NCI-H524 treated with DMSO at 0.1 percent for 48 hours (cell line): ENCODE measurements around the gene PPP1R14C.

ENCODE experiments used
- DNase-seq: peaks from one replicate; lab custom pipeline; 2025; lab: John Stamatoyannopoulos, UW

PPP1R14C gene

DNA sequence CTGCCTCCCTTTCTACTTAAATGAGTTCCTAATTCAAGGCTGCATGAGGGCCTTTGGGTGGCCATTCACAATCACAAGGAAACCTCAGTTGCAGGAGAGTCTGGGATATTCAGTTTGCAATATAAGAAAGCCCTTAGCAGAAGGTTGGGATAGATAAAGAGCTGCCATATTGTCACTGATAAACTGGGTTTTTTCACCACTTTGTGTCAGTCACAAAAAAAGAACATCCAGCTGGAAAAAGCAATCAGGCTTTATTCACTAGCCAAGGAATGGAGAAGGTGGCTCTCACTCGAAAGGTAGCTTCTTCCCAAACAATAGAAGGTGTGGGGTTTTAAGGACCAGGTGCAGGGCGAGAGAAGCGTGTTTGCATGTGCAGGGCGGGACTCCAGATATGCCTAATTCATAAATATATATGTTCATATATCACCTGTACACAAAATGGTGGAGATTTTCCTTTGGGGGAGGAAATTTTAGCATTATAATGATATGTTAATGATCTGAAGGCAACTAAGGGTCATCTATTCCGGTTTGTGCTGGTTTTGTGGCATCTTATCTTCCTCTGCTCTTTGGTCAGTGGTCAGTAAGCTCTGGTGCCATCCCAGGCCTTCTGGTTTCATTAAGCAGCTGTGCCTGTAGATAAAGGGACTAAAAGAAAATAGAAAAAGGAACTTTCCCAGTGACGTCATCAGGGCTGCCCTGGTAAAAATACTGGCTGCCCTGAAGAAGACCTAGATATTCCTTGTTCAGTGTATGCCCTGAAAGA is 128.8 kb downstream of the PPP1R14C start:
- no peak for DNase-seq

DNA sequence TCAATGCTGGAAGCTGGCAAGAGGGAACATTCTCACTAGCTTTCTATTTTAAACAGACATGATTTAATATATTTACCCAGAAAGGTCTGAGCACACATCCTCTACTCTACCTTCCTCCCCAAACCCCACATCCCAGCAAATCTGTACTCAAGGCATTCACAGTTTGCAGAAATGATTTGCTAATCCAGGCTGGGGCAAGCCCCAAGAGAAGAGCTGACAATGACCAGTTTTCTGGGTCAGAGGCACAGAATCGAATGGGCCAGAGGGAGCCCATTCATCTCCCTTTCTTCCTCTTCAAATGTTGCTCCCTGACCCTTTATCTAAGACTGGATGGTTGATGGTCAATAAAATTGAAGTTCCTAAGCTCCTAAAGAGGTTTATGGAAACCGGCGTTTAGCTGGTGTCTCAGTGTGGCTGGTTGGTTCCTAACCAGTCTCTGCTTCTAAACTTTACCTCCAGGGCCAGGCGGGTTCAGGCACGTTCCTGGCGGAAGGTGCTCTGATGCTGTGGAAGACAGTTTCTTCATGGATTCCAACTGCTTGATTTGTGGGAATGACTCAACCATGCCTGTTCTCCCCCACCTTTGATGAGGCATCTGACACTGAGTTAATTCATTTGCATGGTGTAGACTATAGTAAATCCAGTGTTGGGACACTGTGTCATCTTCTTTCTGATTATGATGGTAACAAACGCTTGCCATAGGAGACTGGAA is 129.6 kb downstream of the PPP1R14C start:
- no peak for DNase-seq

DNA sequence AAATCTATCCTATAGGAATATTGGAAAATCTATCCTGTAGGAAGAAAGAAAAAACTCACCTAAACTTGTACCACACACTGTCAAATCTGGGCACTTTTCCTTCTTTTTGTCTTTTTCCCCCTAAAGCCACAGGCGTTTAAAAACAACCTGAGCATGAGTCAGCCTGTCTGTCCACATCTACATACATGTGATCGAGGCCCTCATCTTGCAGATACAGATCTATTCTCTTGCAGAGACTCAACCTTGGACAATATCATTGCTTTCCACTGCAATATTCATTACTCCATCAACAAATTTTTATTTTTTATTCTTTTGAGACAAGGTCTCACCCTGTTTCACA is 130.1 kb downstream of the PPP1R14C start:
- DNase-seq: no peak

DNA sequence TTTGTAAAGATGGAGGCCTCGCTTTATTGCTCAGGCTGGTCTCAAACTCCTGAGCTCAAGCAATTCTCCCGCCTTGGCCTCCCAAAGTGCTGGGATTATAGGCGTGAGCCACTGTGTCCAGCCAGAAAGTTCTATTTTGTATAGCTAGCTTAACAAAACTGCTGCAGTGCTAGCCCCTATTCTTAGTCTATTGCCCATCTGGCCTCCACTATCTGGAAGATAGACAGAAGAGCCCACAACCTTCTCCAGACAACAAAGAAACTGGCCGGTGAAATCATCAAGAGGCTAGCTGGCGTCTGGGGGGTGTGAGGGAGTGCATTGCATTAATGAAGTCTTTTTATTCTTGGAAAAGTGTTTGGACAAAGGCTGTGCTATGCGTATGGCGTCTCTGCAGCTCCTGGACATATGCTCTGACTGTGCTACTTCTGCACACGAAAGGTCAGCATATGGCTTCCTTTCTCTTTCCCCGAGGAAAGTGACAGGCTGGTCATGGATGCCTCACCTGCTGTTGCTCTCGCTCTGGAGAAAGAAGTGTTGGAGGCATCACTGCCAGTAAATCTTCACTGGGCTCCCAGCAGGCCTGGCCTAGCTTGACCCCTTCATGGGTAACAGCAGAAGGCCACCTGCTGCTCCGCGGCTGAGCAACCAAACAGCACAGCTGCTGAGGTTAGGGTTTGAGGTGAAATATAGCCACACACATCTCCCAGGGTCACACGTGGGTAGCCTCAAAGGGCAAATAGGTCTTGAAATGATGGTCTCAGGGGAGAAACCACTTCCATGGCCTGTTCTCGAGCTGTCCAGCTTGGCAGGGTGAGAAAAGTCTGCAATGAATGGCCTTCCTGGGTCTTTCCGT is 130.8 kb downstream of the PPP1R14C start:
- peak; percentile 23 for DNase-seq

DNA sequence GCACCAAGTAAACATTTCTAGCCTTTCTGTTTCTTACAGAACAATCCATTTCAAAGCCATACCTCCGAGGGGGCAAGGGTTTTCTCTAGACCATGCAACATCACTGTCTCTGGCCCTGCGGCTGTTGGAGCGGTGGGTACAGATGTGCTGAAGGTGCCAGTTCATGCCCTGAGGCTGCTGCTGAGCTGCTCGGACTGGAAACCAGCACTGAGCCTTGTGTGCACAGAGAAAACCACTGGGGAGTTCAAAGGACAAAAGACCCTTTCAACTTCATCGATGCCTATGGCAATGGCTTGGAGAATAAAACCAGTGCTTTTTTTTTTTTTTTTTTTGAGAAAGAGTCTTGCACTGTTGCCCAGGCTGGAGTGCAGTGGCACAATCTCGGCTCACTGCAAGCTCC is 132.6 kb downstream of the PPP1R14C start:
- no peak for DNase-seq

DNA sequence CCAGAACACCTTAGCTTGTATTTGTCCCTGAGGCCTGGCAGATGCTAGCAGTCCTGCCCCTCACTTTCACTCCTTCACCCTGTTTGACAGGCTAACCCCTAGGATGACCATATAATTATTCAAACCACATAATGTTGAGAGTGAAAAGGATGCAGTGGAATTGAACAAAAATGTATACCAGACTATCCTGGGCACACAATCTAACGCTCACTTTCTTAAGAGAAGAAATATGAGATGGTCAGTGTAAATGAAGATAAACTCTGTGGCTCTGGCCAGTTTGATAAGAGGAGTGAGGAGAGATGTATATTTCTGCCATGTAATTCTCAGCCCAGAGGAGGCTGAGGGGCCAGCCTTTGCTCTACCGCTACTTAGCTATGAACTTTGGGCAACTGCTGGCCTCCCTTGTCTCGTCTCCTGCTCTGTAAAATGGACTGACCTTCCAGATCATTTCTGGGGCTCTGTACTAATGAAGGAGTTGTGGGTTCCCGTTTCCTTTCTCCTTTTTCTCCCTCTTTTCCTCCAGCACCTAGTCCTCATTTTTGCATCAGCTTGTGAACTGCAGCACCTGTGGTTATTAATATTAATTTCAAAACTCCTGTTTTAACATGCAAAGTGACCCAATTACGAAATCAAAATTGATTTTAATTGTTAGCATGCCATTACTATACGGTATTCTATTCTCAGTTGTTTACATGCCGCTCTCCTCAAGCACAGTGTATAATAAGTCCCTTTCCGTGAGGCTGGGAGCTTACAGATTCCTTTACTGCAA is 133.5 kb downstream of the PPP1R14C start:
- DNase-seq: no peak

DNA sequence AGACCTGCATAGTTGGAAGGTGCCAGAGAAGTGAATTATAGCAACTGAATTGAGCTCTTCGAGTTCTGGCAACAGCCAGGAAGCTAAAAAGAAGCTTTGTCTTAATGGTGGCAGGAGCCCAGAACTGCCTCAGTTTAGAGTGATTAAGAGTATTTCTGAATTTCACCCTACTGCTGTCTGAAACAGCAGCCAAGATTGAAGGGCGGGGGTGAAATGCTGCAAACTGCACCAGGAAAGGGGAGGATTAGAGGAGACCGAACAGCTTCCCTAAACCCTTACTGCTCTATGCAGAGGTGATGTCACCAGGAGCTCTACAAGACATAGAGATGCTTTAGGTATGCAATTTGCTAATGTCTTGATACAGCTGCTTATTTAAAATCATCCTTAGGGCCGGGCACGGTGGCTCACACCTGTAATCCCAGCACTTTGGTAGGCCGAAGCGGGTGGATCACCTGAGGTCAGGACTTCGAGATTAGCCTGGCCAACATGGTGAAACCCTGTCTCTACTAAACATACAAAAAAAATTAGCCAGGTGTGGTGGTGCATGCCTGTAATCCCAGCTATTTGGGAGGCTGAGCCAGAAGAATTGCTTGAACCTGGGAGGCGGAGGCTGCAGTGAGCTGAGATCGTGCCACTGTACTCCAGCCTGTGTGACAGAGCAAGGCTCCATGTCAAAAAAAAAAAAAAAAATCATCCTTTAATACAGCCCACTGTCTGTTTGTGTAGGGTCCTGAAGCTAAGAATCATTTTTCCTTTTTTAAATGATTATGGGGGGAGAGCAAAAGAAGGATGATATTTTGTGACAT is 134.3 kb downstream of the PPP1R14C start:
- no peak for DNase-seq

DNA sequence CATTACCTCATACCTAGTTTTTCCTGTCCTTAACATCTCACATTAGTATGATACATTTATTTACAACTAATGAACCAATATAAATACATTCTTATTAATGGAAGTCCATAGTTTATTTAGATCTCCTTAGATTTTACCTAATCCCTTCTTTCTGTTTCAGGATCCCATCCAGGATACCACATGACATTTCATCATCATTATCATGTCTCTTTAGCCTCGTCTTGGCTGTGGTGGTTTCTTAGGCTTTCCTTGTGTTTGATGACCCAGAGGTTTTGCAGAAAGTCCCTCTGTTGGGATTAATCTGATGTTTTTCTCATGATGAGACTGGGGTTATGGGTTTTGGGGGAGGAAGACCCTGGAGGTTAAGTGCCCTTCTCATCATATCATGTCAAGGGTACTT is 136.7 kb downstream of the PPP1R14C start:
- DNase-seq: no peak

DNA sequence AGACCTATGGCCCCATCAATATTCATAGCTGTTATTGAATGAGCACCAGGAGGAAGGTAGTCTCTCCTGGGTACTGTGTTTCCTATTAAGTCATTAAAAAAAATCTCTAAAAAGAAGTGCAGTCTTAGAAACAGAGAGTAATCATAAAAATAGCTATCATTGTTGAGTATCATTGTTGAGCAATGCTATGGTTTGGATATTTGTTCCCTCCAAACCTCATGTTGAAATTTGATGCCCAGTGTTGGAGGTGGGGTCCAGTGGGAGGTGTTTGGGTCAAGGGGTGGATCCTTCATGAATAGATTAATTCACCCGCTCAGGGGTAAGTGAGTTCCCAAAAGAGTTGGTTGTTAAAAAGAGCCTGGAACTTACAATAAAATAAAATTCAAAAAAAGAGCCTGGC is 137.9 kb downstream of the PPP1R14C start:
- DNase-seq: no peak

DNA sequence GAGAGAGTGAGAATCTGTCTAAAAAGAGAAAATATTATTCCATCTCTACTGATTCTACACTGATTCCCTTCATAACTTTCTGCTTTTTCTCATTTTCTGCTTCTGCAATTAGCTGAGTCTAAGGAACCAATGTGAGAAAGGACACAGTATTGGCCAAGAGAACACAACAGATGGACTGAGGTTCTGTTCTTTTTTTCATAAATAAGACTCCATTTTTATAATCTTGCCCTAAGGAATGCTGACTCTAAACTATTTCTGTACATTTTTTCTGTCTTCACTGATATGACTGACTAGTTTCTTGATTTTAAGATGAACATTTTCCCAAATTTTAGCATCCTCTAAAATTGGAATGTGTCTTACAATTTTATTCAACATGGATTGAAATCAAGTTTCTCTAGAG is 138.9 kb downstream of the PPP1R14C start:
- no peak for DNase-seq

DNA sequence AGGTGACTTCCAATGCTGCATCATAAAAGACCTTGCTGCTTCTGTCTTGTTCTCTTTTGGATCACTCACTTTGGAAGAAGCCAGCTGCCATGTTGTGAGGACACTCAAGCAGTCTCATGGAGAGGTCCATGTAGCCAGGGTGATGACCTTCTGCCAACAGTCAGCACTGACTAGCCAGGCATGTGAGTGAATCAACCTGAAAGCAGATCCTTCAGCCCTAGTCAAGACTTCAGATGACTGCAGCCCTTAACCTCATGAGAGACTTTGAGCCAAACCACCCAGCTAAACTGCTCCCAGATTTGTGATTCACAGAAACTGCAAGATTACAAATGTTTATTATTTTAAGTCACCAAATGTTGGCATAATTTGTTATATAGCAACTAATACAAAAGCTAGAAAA is 140.0 kb downstream of the PPP1R14C start:
- DNase-seq: no peak

DNA sequence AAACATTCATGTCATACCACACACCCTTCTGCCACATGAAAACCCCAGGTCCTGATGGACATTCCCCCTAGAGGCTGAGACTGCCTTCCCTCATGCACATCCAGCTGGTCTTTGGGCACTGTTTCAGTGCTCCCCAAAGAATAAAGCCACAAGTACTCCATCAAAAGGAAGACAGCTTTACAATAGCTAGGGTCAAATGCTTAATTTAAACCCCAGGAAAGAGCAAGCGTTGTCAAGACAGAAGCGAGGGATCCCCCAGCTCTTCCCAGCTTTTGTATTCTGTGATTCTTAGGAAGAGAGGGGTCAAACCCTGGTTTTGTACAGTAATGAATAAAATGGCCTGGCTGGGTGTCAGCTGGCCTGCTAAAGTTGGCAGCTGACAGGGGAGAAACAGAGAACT is 143.6 kb downstream of the PPP1R14C start:
- DNase-seq: no peak

DNA sequence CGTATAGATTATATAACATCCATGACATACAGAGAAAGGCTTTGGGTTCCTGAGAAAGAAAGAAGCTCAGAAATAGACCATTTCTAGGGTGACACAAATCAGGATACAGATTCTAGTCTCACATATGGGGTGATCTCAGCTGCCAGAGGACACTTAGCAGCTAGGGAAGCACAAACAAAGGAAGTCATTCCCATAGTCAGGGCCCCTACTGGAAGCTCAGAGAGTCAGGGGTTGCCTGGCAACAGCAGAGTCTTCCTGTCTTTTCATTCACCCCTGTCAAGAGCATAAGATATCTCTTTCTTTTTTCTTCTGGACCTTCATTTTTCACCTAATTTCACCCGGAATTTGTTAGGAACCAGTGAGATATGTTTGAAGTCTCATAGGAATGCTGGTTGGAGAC is 144.1 kb downstream of the PPP1R14C start:
- no peak for DNase-seq

DNA sequence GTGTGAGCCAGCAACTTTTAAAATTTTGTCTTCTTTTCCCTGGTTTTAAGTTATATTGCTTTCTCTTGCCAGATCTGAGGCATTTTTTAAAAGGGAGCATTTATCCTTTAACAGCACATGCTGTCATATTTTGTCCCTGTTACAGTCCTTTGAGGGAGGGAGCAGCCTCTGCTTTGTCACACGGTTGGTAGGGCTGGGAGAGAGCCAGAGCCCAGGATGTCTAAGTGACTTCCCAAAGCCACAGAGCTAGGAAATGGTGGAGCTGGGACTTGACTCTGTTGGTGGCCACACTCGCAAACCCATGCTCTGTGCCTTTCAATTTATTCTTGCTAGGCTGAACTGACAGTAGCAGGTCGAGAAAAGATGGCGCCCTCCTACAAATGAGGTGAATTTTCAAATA is 145.6 kb downstream of the PPP1R14C start:
- DNase-seq: no peak

DNA sequence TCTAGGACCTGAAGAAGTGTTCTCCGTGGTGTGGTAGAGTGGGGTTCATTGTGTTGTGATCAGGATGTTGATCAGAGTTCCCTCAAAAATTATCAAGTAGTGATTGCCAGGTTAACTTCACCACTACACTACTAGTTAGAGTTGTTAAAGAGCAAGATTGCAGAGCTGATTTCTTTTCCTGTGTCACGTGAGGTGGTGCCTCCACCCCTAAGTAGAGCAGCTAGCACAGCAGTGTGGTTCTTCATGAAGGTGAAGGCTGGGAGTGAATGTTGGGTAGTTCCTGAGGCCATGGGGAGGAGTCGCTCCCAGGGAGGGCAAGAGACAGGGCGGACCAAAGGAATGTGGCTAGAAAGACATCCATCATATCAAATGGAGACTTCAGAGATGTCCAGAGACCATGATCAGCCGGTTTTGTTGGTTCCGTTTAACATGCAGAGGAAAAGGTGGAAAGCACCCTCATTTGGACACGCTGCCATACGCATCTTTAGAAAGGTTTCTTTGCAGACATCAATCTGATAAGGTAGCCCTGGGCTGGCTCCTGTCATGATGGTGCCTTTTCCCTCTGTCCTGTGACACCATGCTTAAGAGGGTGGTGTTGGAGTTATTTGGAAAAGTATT is 146.7 kb downstream of the PPP1R14C start:
- no peak for DNase-seq

DNA sequence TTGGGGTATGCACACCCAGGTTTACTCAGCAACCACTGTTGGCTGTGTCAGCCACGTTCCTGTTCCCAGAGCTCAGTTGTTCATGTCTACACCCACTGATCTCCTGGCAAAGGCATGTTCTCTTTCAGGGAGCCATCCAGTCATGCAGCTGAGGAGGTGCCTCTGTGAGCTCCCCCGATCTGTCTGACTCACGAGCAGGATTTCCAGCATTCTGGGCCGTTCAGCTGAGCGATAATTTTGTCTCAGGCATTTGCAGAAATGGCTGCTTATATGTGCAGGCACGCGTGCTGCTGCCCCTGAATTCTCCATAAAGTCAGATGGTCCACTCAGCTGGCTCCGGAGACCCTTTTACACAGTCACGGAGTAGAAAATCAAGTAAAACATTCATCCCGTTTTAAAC is 147.6 kb downstream of the PPP1R14C start:
- no peak for DNase-seq

DNA sequence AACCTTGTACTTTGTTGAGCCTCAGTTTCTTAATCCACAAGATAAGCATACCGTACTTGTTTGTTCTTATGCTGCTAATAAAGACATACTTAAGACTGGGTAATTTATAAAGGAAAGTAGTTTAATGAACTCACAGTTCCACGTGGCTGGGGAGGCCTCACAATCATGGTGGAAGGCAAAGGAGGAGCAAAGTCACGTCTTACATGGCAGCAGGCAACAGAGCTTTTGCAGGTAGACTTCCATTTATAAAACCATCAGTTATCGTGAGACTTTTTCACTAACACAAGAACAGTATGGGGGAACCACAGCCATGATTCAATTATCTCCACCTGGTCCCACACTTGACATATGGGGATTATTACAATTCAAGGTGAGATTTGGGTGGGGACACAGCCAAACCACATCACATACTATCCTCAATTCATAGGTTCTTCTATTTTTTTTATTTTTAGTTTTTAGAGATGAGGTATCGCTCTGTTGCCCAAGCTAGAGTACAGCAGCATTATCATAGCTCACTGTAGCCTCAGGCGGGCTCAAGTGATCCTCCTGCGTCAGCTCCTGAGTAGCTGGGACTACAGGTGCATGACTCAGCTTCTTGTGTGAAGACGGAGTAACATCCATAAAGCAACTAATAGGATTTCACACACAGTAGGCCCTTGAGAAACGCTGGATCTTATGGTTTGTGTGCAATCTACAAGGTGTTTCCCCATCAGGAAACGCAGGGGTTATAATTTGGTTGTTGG is 149.3 kb downstream of the PPP1R14C start:
- no peak for DNase-seq

DNA sequence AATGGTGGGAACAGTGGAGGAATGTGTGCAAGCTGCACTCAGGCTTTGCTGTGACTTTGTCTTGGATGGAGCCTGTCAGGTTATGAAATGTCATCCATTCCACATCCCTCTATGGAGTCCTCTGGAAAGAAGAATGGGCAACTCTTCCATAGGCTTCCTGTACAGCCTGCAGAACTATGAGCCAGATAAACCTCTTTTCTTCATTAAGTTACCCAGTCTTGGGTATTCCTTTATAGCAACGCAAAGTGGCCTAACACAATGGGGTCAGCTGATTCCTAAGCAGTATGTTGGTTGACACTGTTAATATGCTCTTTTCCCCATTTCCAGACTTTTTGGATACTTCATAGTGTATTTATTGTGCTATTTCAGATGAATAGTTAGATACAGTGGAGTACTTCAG is 150.2 kb downstream of the PPP1R14C start:
- DNase-seq: no peak

DNA sequence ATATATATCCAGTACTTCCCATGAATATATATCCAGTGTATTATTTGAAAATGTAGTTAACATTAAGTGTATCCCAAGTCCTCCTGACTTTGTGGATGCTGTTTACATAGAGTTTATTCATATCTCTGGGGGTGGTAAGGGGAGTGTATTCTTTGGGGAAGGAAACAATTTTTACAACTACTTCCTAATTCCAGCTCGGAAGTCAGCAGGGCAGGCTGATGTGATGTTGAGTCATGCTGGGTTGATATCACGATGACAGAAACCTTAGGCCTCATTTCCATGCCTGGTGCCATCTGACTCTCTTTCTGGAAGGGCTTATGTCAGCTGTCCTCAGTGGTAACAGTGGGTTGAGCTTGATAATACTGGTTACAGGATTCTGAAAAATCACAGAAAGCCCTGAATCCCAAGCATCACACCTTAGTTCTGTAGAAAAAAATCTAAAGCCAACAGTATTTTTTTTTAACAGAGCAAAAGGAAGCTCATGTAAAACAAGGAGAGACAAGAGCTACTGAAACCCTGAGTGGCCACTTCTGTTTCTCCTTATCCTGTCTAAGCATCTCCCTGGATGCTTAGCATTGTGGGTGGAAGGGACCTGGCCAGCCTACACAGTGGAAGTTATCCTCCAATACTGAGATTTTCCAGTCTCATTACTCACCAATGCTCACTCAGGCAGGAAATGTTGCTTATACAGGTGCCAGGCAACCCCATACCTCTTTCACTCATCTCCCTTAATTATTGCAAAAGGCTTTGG is 150.8 kb downstream of the PPP1R14C start:
- DNase-seq: no peak
